Amniotic stem cell (primary cell): ENCODE data around the gene AMBRA1.
"Not testable (repeated sequence)": the region's sequence is repeated elsewhere in the genome, so short reads cannot be mapped to it uniquely, and the experiment has no call there.

Experiments used
- DNase-seq: peaks from one replicate; lab custom pipeline; 2025; lab: John Stamatoyannopoulos, UW

Gene AMBRA1

DNA sequence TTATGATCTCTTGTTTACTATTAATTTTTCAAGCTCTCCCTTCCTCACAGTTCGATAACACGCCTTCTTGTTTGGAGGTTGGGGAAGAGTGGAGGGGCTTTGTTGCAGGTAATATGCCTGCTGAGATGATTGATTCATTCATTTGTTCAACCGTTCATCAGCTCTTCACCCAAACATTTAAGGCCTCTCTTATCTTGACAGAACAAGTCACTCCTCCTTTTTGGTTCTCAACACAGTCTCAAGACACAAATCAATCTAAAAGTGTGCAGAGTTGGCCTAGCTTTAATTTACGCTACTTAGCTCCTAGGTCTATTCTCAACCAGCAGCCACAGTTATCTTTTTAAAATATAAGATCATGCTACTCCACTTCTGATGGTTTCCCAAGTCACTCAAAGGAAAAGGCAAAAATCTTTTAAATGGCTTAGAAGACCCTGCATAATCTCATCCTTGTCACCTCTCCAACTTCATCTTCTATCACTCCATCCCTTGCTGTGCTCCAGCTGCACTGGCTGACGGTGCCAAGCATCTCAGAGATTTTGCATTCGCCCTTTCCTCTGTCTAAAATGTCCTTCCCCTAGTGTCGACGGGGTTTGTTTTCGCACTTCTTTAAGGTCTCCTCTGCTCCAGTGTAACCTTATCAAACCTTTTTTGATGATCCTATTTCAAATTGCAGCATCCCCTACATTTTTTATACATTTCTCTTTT is 60.3 kb downstream of the AMBRA1 start:
- DNase-seq = no peak

DNA sequence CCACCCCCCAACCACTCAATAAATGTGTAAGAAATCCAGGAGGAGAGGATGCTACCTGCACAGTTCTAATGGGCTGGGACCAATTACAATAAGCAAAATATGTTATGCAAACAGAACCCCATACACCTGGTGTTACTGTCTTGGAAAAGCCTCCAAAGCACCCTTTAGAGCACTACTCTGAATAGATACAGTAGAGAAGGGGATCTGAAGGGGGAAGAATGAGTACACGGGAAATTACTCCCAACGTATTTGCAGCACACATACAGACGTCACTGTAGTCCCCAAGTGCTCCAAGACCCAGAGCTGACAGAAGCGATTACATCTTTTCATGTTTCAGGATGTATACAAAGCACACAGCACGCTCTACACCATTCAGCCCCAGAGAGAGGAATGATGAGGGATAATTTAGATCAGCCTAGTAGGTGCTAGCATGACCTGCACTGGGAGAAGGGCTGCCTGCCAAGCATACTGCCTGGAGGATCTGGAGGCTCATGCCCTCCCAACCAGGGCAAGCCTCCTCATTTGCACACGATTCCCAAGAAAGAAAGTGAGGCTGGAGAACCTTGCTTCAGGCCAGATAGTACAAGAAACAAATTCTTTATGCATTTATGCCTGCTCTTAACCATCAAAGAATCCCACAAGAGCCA is 63.8 kb downstream of the AMBRA1 start:
- no peak for DNase-seq

DNA sequence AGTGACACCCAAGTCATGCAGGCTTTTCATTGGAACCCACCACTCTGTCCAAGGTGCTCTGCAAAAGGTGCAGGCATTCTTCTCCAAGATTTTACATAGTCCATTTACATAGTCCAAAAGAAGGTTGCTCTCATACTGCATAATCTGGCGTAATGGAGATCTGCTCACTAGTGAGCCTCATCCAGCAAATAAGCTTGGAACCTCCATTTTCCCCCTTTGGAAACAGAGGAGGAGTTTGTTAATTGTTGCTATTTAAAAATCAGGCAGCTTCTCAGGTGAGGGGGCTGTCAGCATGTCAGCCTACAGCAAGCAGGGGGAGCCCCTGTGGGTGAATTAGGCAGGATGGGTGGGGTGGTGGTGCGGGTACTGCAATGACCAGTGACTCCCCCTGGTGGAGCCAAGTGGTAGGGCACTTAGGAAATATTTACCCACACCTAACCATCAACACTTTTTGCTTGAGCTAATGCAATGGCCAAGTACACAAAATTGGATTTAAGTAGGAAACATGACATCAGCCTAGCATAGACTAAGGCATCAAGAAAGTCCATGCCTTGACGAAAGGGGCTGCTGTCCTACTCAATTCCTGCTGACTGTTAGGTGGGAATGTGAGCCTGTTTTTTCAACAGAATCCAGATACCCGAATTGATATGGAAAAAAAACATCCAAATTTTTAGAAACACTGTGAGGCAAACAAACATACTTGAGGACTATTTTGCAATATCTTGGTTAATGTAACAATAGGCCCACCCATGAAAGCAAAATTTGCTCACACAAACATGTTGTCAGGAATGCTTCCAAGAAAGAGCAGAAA is 64.5 kb downstream of the AMBRA1 start:
- DNase-seq = peak; percentile 10

DNA sequence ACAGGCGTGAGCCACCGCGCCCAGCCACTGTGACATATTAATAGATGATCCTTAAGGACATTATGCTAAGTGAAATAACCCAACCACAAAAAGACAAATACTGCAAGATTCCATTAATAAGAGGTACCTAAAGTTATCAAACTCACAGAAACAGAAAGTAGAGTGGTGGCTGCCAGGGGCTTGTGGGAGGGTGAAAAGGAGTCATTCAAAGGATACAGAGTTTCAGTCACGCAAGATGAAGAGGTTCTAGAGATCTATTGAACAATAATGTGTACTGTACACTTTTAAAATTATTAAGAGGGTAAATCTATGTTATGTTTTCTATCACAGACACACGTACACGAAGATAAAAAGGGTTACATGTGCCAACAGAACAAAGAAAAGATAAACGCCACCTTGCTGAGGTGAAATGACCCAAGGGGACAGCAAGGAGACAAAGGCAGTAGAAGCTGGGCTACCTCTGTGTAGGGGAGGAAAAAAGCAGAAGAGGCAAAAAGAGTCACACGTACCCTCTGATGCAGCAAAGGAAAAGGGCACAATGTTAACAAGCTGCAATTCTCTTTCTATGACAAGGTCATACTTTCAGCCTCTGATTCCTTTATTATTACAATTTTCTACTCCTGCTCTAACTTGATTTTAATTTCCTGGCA is 65.3 kb downstream of the AMBRA1 start:
- DNase-seq = no peak

DNA sequence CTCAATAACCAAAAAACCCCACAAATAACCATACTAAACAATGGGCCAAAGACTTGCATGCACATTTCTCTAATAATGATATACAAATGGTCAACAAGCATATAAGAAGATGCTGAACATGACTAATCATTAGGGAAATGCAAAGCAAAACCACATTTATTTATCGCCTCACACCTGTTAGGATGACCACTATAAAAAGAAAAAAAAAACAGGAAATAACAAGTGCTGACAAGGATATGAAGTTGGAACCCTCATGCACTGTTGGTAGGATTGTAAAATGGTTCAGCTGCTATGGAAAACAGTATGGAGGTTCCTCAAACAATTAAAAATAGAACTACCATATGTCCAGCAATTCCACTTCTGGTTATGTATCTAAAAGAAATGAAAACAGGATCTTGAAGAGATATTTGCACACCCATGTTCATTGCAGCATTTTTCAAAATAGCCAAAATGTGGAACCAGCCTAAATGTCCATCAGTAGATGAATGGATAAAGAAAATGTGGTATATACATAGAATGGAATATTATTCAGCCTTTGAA is 66.2 kb downstream of the AMBRA1 start:
- DNase-seq = no peak

DNA sequence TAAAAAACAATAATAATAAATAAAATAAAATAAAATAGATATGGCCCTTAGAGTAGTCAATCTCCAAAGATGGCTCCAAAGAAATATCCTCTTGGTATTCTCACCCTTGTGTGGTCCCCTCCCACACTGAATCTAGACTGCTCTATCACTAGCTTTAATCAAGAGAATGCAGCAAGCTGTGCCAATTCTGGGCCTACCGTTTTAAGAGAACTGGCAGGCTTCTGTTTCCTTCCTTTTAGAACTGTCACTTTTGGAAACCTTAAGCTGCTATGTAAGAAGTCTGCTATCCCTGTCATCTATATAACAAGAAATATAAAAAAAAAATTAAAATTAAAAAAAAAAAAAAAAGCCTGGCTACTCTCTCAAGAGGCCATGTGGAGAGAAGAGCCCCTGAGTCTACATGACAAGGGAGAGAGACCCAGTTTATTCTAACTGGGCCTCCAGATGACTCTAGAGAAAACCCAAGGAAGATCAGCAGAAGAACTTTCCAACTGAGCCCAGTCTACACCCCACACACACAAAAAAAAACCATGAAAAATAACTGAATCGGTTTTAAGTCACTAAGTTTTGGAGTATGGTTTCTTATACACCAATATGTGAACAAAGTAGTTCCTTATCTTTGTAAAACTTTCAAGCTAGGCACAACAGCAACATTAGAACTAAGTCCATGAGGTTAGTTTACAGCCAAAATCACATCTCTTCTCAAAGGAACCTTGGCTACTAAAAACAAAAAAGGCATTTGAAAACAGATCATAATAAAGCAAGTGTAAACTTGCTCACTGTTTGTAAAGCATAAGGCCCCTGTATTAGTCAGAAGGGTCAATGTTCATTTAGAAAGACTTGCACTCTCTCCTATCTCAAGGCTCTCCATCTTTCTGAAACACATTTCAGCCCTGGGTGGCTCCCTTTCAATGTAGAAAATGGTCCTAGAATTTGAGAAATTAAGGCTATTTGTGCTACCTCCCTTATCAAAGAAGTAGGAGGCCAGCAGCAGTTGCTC is 67.3 kb downstream of the AMBRA1 start:
- DNase-seq = no peak

DNA sequence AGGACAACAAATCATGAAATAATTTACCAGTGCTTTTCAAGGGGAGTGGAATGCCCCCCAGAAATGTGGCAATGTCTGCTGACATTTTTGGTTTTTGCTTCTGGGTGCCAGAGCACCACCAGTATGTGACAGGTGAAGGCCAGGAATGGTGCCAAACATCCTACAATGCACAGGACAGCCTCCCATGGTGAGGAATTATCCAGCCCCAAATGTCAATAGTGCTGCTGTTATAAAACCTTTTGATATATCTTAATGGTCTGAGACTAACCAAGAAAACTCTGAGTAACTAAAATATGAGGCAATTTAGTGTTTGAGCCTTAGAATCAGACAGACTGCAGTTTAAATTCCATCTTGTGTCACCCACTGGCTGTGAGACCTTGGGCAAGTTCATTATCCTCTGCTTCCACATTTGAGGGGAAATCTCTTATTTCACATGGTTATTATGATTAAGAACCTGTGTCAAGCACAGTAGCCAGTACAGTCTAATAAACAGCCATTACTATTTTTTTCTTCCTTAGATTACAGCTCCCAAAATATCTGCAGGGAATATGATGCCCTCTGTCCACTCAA is 69.5 kb downstream of the AMBRA1 start:
- DNase-seq = no peak

DNA sequence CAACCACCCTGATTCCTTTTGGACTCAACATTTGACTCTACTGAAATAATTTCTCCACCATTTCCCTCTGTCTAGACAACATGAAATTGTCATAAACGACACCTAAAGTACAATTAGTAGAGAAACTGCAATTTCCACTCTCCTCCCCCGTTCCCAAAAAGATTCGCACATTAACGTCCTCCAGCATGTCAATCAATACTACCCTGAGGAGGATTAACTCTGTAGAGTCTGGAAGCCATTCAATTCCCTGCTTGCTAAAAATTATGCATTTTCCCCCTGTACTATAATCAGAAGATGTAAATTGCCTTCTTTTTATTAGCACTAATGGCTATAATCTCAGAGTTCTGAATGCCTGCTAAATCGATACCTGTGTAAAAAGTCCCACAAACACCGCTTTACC is 70.5 kb downstream of the AMBRA1 start:
- no peak for DNase-seq

DNA sequence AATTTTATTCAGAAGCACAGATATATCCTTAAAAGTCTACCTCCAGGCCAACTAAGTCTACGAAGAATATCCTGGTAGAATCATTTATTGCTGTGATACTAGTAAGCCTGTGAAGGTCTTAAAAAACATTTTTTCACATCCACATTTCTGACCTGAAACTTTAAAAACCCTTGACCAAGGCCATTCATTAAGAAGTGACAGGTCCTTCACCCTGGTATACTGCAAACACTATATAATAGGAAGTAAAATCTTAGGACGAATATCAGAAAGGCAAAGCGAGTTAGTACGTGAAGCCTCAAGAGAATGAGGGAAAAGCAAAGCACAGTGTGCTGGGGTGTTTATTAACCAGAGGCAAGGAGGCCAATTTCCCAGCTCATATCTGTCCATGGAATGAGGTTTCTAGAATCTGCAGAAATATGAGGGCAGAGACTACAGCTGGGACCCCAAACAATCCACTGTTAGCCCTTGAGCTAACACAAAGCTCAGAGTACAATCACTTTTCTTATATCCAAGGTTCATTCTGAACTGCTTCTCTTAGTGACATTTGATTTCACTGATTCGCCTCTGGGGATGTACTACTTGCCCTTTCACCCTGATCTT is 71.0 kb downstream of the AMBRA1 start:
- DNase-seq = no peak

DNA sequence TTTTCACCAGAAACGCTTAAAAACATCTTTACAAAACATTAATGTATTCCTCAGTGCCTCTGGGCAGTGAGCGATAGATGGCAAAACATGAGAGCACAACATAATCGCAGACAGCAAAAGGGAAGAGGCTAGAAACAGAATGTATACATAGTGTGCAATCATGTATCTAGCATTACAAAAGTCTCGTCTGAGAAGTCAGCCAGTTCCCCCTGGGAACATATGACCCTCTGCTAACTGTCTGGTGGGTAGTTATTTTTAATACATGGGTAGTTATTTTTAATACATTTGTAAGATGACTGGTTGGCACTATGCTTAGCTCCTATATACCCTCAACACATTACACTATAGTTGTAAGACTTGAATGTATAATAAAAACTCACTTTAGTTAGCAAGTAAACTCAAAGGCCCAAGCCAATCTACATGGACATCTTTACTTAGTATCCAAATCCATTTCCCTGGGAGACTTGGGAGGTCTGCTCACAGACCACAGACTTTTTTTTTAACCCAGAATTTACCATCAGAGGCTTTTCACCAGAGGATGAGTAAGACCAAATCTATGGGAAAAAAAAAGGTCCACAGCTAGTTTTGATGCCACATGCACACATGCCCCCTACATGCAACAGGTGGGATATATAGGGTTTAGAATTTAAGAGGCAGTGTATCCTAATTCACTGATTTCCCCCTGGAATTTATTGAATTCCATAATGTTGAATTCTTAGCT is 71.7 kb downstream of the AMBRA1 start:
- DNase-seq = no peak

DNA sequence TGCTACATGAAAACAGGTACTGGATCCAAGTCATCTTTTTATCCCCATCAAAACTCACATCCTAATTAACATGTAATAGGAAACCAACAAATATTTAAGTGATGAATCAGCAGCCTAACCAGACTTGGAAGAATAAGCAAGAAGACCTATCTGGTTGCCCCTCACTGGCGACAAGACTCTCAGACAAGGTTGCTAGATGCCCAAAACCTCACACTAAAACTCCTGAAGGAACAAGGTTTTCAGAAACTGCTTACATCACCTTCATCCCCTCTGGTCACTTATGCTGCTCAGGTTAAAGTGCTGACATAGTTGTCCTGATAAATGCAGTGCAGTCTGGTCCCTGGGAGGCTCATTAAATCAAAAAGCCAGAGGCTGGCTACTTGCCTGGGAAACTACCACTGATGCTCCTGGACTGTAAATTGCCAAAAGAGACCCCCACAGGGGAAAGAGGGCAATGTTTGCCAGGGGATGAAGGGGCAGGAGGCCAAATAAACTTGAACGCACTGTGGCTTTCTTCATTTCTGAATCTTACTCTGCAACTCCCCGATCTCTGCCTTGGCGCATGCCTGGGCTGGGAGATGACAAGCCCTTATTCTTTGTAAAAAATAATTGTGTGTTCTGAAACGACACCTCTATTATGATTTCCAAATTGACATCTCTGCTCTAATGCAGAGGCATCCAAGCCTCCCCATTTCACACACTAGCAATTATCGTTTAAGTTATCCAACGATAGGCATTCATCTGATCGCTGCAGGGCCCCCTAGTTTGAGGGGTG is 72.7 kb downstream of the AMBRA1 start:
- DNase-seq = no peak

DNA sequence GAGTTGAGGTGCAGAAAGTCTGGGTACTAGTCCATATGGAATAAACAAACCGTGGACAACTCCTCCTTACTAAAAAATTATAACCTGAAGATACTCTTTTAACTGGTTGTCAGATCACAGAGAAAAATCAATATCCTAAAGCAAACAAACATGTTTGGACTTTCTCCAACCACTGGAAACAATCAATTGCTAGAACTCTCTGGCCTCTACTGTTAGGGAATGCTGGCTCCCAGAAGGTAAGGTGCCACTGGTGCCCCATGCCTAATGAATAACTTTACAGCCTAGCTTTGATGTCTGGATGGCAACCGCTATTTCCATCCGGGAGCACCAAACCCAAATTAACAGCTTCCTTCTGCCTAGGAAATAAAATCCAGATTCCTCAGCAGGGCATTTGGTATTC is 74.5 kb downstream of the AMBRA1 start:
- DNase-seq = no peak

DNA sequence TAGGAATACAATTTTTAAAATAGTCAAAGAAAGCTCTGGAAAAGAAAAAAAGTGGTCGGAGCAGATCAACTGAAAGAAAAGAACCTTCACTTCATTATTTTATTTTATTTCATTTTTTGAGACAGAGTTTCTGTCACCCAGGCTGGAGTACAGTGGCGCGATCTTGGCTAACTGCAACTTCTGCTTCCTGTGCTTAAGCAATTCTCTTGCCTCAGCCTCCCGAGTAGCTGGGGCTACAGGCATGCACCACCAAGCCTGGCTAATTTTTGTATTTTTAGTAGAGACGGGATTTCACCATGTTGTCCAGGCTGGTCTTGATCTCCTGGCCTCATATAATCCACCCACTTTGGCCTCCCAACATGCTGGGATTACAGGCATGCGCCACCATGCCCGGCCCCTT is 74.9 kb downstream of the AMBRA1 start:
- DNase-seq = not testable (repeated sequence)

DNA sequence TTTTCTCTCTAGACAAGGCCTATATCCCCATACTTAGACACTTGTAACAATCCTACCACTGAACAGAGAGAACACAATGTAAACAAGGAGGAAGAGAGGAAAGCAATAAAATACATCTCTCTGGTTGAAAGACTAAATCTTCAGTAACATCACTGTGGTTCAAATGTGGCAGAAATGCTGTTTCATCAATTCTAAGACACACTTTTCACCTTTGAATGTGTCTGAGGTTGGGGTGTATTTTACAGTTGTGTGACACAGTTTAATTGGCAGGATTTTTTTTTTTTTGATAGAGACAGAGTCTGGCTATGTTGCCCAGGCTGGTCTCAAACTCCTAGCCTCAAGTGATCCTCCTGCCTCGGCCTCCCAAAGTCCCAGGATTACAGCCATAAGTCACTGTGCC is 79.5 kb downstream of the AMBRA1 start:
- DNase-seq = no peak

DNA sequence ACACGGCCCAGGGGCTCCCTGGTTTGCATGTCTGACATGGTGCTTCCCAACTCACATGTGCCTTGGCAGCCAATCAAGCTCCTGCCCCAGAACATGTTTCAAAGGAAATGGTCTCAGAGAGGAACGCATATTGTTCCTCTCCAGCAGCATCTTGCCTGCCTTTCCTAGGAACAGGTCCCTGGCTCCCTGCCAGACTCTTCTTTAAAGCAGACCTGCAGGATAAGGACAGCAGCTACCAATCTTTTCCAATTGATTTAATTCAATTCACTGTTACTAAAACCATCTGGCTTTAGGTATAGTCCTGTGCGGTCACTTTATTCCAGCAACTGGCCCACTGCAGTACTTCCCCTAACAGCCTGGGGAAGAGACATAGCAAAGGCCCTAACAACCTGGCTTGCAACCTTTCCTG is 79.9 kb downstream of the AMBRA1 start:
- no peak for DNase-seq

DNA sequence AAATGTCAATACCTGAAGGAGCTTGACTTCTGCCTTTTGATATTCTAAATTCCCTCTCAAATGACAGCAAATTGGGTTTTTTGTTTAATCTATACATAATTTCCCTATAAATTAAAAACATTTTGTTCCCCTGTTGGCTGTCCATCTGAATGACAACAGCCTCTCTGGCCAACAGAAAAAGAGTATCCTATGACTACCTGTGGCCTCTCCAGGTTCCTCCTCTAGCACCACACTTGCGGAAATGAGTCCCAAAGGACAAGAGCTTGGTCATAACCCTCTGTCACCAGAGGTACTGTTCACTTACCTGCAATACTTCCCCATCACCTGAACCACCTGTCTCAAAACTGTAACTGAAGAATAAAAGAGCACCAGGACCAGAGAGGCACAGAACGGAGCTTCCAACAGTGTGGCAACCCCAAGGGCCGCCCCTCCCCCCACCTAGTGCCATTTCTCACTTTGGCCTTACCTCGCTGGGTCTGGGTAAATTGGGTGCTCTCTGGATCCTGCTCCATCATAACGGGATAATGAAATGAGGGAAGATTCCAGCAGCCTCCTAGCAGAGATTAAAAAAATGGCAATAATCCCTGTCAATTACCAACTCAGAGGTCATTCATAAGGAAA is 81.5 kb downstream of the AMBRA1 start:
- DNase-seq = no peak

DNA sequence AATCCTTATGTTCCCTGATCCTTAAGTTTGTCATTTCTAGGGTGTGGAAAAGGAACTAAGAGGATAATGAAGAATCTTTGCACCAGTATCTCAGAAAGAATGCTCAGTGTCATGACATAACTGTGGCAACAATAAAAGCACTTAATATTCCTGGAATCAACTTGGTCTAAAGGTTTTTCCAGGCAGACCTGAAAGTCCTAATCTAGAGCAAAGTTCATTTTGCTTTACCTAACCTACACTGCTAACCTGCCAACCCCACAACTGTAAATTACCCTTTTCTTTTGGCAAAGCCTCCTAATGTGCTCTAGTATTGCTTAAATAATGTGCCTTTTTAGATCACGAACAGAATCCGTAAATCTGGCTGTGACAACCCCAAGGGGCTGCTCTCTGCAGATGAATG is 82.5 kb downstream of the AMBRA1 start:
- no peak for DNase-seq

DNA sequence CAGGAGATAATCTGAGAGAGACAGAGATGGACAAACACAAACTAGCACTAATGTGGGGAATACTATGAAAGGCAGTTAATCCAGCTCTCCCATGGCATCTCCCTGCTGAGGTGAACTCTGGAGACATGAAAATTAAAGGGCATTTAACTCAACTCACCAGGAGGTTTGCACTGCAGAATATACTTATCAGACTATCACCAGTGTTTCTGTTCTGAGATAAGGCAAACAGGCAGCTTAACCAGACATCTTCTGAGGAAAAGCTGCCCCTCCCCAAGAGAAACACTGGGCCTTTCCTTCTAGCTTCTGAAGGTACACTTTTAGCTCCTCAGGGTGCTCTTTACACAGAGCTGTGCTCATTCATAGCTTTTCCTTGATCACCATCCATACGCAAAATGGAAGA is 85.5 kb downstream of the AMBRA1 start:
- no peak for DNase-seq

DNA sequence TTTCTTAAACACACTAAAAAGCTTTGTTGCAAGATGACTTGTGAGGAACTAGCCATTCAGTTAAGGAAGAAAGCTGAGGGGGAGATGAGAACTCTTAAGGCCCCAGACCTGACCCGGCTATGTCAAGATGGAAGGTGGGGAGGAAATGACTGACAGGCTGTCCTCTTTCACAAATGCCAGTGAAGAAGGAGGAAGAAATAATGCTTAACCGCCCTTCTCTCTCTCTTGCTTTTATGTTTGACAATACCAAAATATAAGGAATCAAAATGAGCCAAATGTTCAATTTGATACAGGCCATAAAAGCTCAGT is 87.4 kb downstream of the AMBRA1 start:
- no peak for DNase-seq
